ENCODE results near the gene HDLBP. TPM values are rescaled to one million over a fixed set of nuclear protein-coding genes. Genes with fewer than 3 reads are reported as not detected.

Gene HDLBP
- total and polyA plus RNA-seq, 2 experiments from 2014 or later: 230 to 306 TPM

- TF ChIP-seq CTCF (conservative IDR thresholded peaks at IDR 0.05; ENCODE audit: low read depth in 2 of 2) (no peak), REST (IDR thresholded peaks at IDR 0.05; ENCODE audit: unreplicated experiment) (no peak), NANOG (IDR thresholded peaks at IDR 0.05; ENCODE audit: borderline replicate concordance) (no peak), EZH2 (IDR thresholded peaks at IDR 0.05; ENCODE audit: low read depth, unreplicated experiment) (no peak)
These were observed 57.9 kb downstream of the HDLBP start (continued) for GRCh38 chr2:241257419-241258032.

GRCh38 chr2:241256168-241256545, 59.3 kb downstream of the HDLBP start:
- Mint-ChIP-seq H3K27me3 (ENCODE audit: insufficient read depth, low read depth, poor library complexity) (peaks cover 2% of the 10 kb centered on the region), H3K4me3 (no peak overlapping the region), H3K27ac (no peak overlapping the region), H3K9me3 (no peaks in the 10 kb centered on the region), H3K4me1 (no peaks in the 10 kb centered on the region), H3K36me3 (ENCODE audit: low read depth) (peaks cover 87% of the 10 kb centered on the region)
- H3K4me1 ChIP-seq (ENCODE audit: insufficient read depth): no peaks in the 10 kb centered on the region
- no peak overlapping the region for H3K4me2 ChIP-seq
- H3K4me3 ChIP-seq: no peak overlapping the region
- H3K27me3 ChIP-seq (ENCODE audit: insufficient read depth): no peaks in the 10 kb centered on the region
- DNase-seq (ENCODE audit: low spot score) (no peak), ATAC-seq (no peak)
- H3F3A ChIP-seq (replicated peaks; ENCODE audit: low read depth): no peaks in the 10 kb centered on the region
- peaks cover 67% of the 10 kb centered on the region for H3K36me3 ChIP-seq (ENCODE audit: insufficient read depth)
- no peaks in the 10 kb centered on the region for H3K9me2 ChIP-seq (ENCODE audit: insufficient read depth)
- no peak overlapping the region for H2AFZ ChIP-seq
- H4K20me1 ChIP-seq (replicated peaks; ENCODE audit: insufficient read depth): peaks cover 26% of the 10 kb centered on the region
- H3K27ac ChIP-seq (ENCODE audit: low read depth): no peak overlapping the region
- peaks cover 16% of the 10 kb centered on the region; the same call in 1 of the 2 replicates for H3K79me2 ChIP-seq (replicated peaks; ENCODE audit: insufficient read depth)
- TF ChIP-seq REST (IDR thresholded peaks at IDR 0.05; ENCODE audit: unreplicated experiment): no peak
- no peak for TF ChIP-seq CTCF (conservative IDR thresholded peaks at IDR 0.05; ENCODE audit: low read depth in 2 of 2)
- TF ChIP-seq EZH2 (IDR thresholded peaks at IDR 0.05; ENCODE audit: low read depth, unreplicated experiment): no peak
- no peak for TF ChIP-seq JUNB (IDR thresholded peaks at IDR 0.05; ENCODE audit: unreplicated experiment)
